Sciatic nerve (tissue), 2 donors: ENCODE data around the gene MCM7. TPM values are rescaled to one million over a fixed set of nuclear protein-coding genes. Genes with fewer than 3 reads are reported as not detected.
A peak's percentile ranks its signal among the peaks of the same experiment; 100 is the strongest.

Source experiments
- ATAC-seq: fragments of 200-7000 bp; cut with Tn5 transposase; one replicate; pipeline ENCODE4 v1.9.1; 2020; ENCODE audit warnings: mild to moderate bottlenecking, moderate library complexity
- DNase-seq: peaks from one replicate; pipeline ENCODE4 v3.0.0-alpha.2; 2020; ENCODE audit warnings: low spot score
- intact Hi-C: fragments of 100-400 bp; cut with DNase I; formaldehyde crosslinking; loops from one replicate; pipeline ENCODE4 v1.14.2; 2022
- total RNA-seq: library from RNA; stranded (reverse); fragmentation: NEBNext Ultra II Directional; extraction: Animal tissue kit (Norgen Biotek cat#: 25700); gene quantifications from one replicate; pipeline ENCODE4 v1.2.1, GENCODE V29; 2021
- donor health status: DM: no; HTN: no; CAD: no.
- donor health status: DM: no; HTN: no; CAD: no.

MCM7 gene
- total RNA-seq, 1 donor from 2014 or later, result 42.4 TPM

- no peak for DNase-seq
- intact Hi-C loops, result no loop called here
- ATAC-seq, result peak; percentile 49
These were observed 25.2 kb upstream of the MCM7 start for GRCh38 chr7:100126239-100126930.

DNA sequence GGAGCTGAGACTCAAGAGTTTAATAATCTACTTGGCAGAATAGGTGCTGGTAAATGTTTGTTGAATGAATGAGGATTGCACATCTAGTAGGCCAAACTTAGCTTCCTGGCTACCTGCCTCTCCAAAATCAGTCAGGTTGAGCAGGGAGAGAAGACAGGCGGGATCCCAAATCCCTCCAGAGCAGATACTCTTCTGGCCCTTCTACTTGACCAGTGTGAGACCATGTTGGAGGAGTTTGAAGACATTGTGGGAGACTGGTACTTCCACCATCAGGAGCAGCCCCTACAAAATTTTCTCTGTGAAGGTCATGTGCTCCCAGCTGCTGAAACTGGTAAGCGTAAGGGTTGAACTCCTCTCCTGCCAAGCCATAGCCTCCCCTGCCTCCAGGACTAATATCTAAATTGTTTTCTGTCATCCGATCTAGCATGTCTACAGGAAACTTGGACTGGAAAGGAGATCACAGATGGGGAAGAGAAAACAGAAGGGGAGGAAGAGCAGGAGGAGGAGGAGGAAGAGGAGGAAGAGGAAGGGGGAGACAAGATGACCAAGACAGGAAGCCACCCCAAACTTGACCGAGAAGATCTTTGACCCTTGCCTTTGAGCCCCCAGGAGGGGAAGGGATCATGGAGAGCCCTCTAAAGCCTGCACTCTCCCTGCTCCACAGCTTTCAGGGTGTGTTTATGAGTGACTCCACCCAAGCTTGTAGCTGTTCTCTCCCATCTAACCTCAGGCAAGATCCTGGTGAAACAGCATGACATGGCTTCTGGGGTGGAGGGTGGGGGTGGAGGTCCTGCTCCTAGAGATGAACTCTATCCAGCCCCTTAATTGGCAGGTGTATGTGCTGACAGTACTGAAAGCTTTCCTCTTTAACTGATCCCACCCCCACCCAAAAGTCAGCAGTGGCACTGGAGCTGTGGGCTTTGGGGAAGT lies 23.4 kb upstream of the MCM7 start:
- ATAC-seq (no peak), DNase-seq (no peak)
- intact Hi-C loops, result no loop called here

DNA sequence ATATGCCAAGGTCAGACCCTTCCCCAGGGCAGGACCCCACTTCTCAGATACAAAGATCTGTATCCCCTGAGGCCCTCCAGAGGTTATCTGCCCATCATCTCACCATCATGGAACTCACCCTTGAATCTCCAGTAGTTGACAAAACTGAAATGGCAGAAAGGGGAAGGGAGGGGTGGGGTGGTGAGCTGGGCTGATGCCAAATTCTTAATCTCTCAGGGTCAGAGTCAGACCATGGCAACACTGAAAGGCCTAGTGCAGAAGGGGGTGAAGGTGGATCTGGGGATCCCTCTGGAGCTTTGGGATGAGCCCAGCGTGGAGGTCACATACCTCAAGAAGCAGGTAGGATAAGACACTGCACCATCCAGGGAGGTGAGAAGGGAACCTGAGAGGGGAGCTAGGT lies 21.4 kb upstream of the MCM7 start:
- no peak for ATAC-seq
- intact Hi-C loops, result no loop called here

GRCh38 chr7:100122067-100122466 lies 20.9 kb upstream of the MCM7 start:
- DNase-seq (no peak), ATAC-seq (no peak)
- intact Hi-C loops, result no loop called here

More for the DNA sequence above, 21.4 kb upstream of the MCM7 start:
- no peak for DNase-seq

DNA sequence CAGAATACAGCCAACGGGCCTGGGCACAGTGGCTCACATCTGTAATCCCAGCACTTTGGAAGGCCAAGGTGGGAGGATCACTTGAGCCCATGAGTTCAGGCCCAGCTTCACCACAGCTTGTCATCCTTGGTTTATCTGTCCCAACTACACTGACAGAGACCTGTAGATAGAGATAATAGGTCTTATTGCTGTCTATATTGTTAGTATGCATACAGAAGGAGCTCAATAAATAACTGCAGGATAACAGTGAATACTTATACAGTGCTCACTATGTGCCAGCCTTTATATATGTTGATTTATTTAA lies 19.5 kb upstream of the MCM7 start:
- intact Hi-C loops, result no loop called here
- DNase-seq (no peak), ATAC-seq (no peak)

- DNase-seq (peak; percentile 79), ATAC-seq (peak; percentile 86)
- intact Hi-C loops, result no loop called here
These were observed 19.0 kb upstream of the MCM7 start for GRCh38 chr7:100119970-100120732.

- peak; percentile 98 for DNase-seq
- ATAC-seq, result peak; percentile 96
- intact Hi-C loops, result no loop called here
These were observed 18.1 kb upstream of the MCM7 start, which contains the start of the genes CNPY4 and TAF6 for GRCh38 chr7:100119072-100119969. CNPY4 (plus strand) TSS chr7:100119634; CDS start chr7:100119745, 111 bp downstream. TAF6 (minus strand) TSS chr7:100119358; CDS start chr7:100114209, 5,149 bp downstream.

DNA sequence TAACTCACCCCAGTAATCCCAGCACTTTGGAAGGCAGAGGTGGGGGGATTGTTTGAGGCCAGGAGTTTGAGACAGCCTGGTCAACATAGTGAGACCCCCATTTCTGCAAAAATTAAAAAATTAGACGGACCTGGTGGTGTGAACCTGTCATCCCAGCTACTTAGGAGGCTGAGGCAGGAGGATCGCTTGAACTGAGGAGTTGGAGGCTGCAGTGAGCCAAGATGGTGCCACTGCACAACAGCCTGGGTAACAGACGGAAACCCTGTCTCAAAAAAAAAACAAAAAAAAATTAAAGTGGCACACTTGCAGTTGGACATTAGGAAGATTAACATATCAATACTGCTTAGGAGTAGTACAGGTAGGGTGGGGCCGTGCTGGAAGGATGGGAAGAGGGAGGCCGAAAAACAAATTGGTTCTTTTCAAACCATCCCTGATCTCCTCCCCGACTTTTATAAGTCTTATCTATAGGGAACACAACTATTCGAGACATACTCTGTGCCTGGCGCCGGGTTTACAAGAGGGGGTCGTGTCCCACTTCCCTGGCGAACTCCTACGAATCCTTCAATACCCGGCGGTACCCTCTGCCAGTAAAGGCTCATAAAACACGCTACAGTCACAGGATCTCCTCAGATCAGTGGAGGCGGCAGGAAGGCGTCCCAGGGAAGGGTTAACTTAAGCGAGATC lies 17.3 kb upstream of the MCM7 start:
- DNase-seq (no peak), ATAC-seq (no peak)
- intact Hi-C loops, result no loop called here

DNA sequence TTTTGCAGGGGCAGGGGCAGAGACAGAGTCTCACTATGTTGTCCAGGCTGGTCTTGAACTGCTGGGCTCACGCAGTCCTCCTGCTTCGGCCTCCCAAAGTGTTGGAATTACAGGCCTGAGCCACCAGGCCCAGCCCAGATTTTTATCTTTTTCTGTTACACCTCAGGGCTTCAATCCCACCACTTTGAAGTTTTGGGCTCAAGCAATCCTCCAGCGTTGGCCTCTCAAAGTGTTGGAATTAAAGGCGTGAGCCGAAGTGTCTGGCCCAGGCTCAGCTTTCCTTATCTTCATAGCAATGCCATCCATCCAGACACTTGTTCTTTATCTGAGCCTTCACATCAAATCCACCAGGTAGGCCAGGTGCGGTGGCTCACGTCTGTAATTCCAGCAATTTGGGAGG lies 13.8 kb upstream of the MCM7 start:
- intact Hi-C loops, result no loop called here
- no peak for DNase-seq
- ATAC-seq, result no peak

- intact Hi-C loops, result no loop called here
These were observed 10.7 kb upstream of the MCM7 start for GRCh38 chr7:100111914-100112313.

DNA sequence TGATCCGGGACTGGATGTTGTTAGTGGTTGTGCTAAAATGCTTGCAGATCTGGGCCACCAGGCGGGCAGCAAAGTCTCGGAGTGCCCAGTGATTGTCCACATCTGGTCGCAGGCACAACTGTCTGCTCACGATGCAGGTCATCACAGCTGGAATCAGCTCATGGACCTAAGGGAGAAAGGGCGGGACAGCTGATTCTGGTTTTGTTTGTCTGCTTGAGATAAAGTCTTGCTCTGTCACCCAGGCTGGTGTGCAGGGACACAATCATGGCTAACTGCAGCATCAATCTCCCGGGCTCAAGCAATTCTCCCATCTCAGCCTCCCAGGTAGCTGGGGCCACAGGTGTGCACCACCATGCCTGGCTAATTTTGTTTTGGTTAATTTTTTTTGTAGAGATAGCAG lies 10.0 kb upstream of the MCM7 start:
- DNase-seq (no peak), ATAC-seq (no peak)
- intact Hi-C loops, result no loop called here

More at GRCh38 chr7:100111914-100112313, 10.7 kb upstream of the MCM7 start:
- no peak for ATAC-seq
- DNase-seq, result no peak

- intact Hi-C loops, result no loop called here
- ATAC-seq, result no peak
- DNase-seq, result no peak
These were observed 8.4 kb upstream of the MCM7 start for GRCh38 chr7:100109521-100110163.

GRCh38 chr7:100107890-100108289 lies 6.7 kb upstream of the MCM7 start:
- DNase-seq (no peak), ATAC-seq (no peak)
- intact Hi-C loops, result no loop called here

GRCh38 chr7:100107125-100107737 lies 6.0 kb upstream of the MCM7 start:
- DNase-seq, result no peak
- intact Hi-C loops, result no loop called here
- peak; percentile 3 for ATAC-seq

GRCh38 chr7:100106633-100107032 lies 5.4 kb upstream of the MCM7 start:
- ATAC-seq (no peak), DNase-seq (no peak)
- intact Hi-C loops, result no loop called here

GRCh38 chr7:100105534-100105933 lies 4.3 kb upstream of the MCM7 start:
- no peak for ATAC-seq
- DNase-seq, result no peak
- intact Hi-C loops, result no loop called here
